Measurements from ENCODE around the gene CCDC88C. TPM values are rescaled to one million over a fixed set of nuclear protein-coding genes. Genes with fewer than 3 reads are reported as not detected.

CCDC88C gene
- total and polyA plus RNA-seq, 8 donors: 26.2 to 41.8 (median 31.6) TPM

DNA sequence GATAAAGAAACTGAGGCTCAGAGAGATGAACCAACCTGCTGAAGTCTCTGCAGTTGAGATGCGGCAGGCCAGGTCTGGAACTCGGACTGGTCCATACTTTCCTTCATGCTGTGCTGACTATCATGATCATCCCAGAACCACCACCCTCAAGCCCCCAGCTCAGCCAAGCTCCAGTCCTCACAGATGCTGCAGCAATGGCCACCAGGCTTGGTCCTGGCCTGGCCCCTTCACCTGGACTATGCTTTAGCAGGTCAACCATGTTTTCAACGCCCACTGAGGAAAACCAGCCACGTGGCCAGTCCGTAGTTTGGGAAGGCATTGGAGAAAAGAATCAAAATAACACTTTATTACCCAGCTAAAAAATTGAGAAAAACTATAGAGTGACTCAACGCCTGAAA is 174.5 kb downstream of the CCDC88C start:
- Histone ChIP-seq H3K4me3 (peak overlapping the region in 1 of 2 donors; percentile 8), H3K27ac (peak overlapping the region in 1 of 2 donors; percentile 55), H3K36me3 (no peaks in the 10 kb centered on the region), H3K27me3 (no peaks in the 10 kb centered on the region), H3K9me3 (no peaks in the 10 kb centered on the region), H3K4me1 (peaks cover 7 to 40% of the 10 kb centered on the region in 2 donors)
- TF ChIP-seq, protein P1, sequence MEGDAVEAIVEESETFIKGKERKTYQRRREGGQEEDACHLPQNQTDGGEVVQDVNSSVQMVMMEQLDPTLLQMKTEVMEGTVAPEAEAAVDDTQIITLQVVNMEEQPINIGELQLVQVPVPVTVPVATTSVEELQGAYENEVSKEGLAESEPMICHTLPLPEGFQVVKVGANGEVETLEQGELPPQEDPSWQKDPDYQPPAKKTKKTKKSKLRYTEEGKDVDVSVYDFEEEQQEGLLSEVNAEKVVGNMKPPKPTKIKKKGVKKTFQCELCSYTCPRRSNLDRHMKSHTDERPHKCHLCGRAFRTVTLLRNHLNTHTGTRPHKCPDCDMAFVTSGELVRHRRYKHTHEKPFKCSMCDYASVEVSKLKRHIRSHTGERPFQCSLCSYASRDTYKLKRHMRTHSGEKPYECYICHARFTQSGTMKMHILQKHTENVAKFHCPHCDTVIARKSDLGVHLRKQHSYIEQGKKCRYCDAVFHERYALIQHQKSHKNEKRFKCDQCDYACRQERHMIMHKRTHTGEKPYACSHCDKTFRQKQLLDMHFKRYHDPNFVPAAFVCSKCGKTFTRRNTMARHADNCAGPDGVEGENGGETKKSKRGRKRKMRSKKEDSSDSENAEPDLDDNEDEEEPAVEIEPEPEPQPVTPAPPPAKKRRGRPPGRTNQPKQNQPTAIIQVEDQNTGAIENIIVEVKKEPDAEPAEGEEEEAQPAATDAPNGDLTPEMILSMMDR (IDR thresholded peaks at IDR 0.05): no peak
- ATAC-seq (no peak), DNase-seq (no peak)
- intact Hi-C loops (cut with DNase I): no loop called here

DNA sequence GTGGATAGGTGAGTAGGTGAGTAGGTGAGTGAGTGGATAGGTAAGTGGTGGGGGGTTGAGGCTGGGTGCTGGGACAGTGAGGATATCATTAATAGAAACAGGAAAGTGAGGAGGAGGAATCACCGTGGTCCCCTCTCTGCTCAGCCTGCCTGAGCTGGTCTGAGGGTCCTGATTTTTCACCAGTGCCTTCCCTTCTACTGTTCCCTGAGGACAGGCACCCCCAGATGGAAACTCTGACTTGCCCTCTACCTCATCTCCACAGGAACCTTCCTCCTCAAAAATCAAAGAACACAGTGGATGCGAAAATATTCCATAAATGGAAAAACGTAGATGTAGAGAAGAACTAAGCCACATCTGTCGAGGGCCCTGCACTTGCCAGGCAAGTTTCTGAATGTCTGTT is 175.0 kb downstream of the CCDC88C start:
- Histone ChIP-seq H3K27ac (peak overlapping the region in 1 of 2 donors; percentile 55), H3K4me1 (peaks cover 7 to 40% of the 10 kb centered on the region in 2 donors), H3K4me3 (peak overlapping the region in 1 of 2 donors; percentile 8), H3K27me3 (no peaks in the 10 kb centered on the region), H3K36me3 (no peaks in the 10 kb centered on the region), H3K9me3 (no peaks in the 10 kb centered on the region)
- ATAC-seq (no peak), DNase-seq (no peak)
- TF ChIP-seq, protein P1 (IDR thresholded peaks at IDR 0.05): no peak
- intact Hi-C loops (cut with DNase I): no loop called here

DNA sequence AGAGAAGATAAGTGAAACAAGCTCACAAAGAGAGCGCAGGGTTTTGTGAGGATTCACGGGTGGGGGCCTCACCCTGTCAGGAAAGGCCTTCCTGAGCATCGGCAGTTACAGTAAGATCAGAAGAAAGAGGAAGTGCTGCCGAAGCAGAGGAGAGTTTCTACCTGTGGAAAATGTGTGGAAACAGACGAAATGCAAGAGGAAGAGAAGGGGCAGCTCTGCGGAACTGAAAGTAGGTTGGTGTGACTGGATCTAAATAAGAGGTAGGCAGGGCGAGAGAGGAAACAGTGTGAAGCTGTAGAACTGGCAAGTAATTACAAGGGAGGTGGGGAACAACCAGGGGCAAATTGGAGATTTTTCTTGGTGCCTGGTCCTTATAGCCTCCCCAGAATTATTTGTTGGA is 175.8 kb downstream of the CCDC88C start:
- DNase-seq (no peak), ATAC-seq (no peak)
- H3K4me1 ChIP-seq: peaks cover 7 to 40% of the 10 kb centered on the region in 2 donors
- intact Hi-C loops (cut with DNase I): no loop called here
- TF ChIP-seq, protein P1 (IDR thresholded peaks at IDR 0.05): no peak
- H3K36me3 ChIP-seq: no peaks in the 10 kb centered on the region
- peak overlapping the region in 1 of 2 donors; percentile 55 for H3K27ac ChIP-seq
- no peaks in the 10 kb centered on the region for H3K9me3 ChIP-seq
- H3K4me3 ChIP-seq: no peak overlapping the region
- no peaks in the 10 kb centered on the region for H3K27me3 ChIP-seq

DNA sequence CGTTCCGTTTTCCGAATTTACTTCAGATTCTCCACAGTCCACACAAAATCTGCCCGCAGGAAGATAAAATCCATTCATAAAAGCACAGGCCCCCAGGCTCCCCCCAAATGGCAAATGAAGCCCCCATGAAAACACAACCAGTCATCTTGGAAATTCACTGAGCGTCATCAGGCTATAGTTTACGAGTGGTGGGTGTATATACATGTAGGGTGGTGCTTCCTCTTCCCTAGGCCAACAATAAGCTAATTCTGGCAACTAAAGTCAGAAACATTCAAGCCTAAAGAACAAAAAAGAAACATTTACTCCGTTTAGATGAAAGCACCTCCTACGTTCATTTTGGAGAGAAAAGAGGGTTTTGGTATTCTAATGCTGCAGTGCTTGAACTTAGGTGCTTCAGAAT is 179.0 kb downstream of the CCDC88C start:
- no peak for DNase-seq
- Histone ChIP-seq H3K4me3 (no peak overlapping the region), H3K27ac (no peak overlapping the region), H3K4me1 (peaks cover 6 to 22% of the 10 kb centered on the region in 2 donors), H3K27me3 (no peaks in the 10 kb centered on the region), H3K9me3 (no peaks in the 10 kb centered on the region), H3K36me3 (peaks cover 0 to 13% of the 10 kb centered on the region in 2 donors)
- TF ChIP-seq, protein P1 (IDR thresholded peaks at IDR 0.05): no peak
- no peak for ATAC-seq
- intact Hi-C loops (cut with DNase I): no loop called here

DNA sequence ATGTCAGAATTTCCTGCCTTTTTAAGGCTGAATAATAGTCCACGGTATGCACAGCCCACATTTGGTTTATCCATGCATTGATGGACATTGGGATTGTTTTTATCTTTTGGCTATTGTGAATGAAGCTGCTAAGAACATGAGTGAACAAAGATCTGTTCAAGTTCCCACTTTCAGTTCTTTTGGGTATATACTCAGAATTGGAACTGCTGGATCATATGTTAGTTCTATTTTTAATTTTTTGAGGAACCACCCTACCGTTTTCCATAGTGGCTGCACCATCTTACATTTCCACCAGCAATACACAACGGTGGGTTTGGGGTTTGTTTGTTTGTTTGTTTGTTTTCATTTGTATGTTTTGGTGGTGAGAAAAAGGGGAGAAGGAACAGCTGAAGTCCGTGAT is 179.5 kb downstream of the CCDC88C start:
- no peak for ATAC-seq
- no peak overlapping the region for H3K27ac ChIP-seq
- TF ChIP-seq, protein P1 (IDR thresholded peaks at IDR 0.05): no peak
- H3K4me3 ChIP-seq: no peak overlapping the region
- peaks cover 0 to 15% of the 10 kb centered on the region in 2 donors for H3K36me3 ChIP-seq
- intact Hi-C loops (cut with DNase I): no loop called here
- peaks cover under 1 to 17% of the 10 kb centered on the region in 2 donors for H3K4me1 ChIP-seq
- no peak for DNase-seq
- H3K27me3 ChIP-seq: no peaks in the 10 kb centered on the region
- H3K9me3 ChIP-seq: no peaks in the 10 kb centered on the region

Measured in left lung (tissue), 10 donors.